Right atrium auricular region (tissue), 2 donors: ENCODE results near the gene DAG1. TPM values are rescaled to one million over a fixed set of nuclear protein-coding genes. Genes with fewer than 3 reads are reported as not detected.

ENCODE experiments used
- DNase-seq: peaks from one replicate; pipeline ENCODE4 v3.0.0-alpha.2; 2019; ENCODE audit warnings: low spot score
- H3K27ac ChIP-seq, 2 donors: fragments of 200-600 bp; sonication (generic); 1 replicate in 1 of 2; 2 replicates in 1 of 2; pipeline ENCODE4 v1.5.1; 2016 to 2019
- H3K27me3 ChIP-seq, 2 donors: fragments of 200-600 bp; sonication (generic); one replicate each; pipeline versions ENCODE4 v1.5.1 to v1.6.0; 2017 to 2019
- H3K36me3 ChIP-seq: fragments of 200-600 bp; sonication (generic); one replicate; pipeline ENCODE4 v1.5.1; 2016
- H3K4me1 ChIP-seq, 2 donors: fragments of 200-600 bp; sonication (generic); one replicate each; pipeline versions ENCODE4 v1.5.1 to v1.6.0; 2017 to 2019
- H3K4me3 ChIP-seq, 2 donors: fragments of 200-600 bp; sonication (generic); 1 replicate in 1 of 2; 2 replicates in 1 of 2; pipeline ENCODE4 v1.5.1; 2017 to 2019; ENCODE audit warnings: mild to moderate bottlenecking in 1 of 2, moderate library complexity in 1 of 2
- H3K9me3 ChIP-seq, 2 donors: fragments of 200-600 bp; sonication (generic); one replicate each; pipeline ENCODE4 v1.5.1; 2019
- CTCF ChIP-seq, 2 donors: fragments of 200-600 bp; sonication (generic); IDR thresholded peaks; one replicate each; pipeline ENCODE4 v1.5.1; 2019; ENCODE audit warnings: antibody characterized with exemption in 2 of 2
- total RNA-seq, 2 donors: library from RNA; depleted of rRNA; stranded (reverse); fragments of >200 nt; gene quantifications; one replicate each; pipeline ENCODE4 v1.1.0, GENCODE V29; 2016

Gene DAG1
- total RNA-seq, 2 donors from 2014 or later, result 115 to 174 TPM

- H3K4me3 ChIP-seq, result peak overlapping the region; percentile 69 to 72
- peak overlapping the region; percentile 92 to 95 for H3K27ac ChIP-seq
- H3K27me3 ChIP-seq, result no peaks in the 10 kb centered on the region
- peaks cover 22% of the 10 kb centered on the region for H3K36me3 ChIP-seq
- TF ChIP-seq CTCF (IDR thresholded peaks at IDR 0.05), result no peak
- no peaks in the 10 kb centered on the region for H3K9me3 ChIP-seq
- peaks cover 0 to 14% of the 10 kb centered on the region in 2 donors for H3K4me1 ChIP-seq
- DNase-seq, result no peak
Observed at GRCh38 chr3:49428752-49429080, 41.4 kb upstream of the DAG1 start.

GRCh38 chr3:49434731-49435130 is 35.3 kb upstream of the DAG1 start:
- DNase-seq, result no peak
- Histone ChIP-seq H3K27me3 (no peaks in the 10 kb centered on the region), H3K9me3 (no peaks in the 10 kb centered on the region), H3K36me3 (no peaks in the 10 kb centered on the region), H3K4me1 (peaks cover 0 to 4% of the 10 kb centered on the region in 2 donors), H3K27ac (no peak overlapping the region), H3K4me3 (no peak overlapping the region)
- TF ChIP-seq CTCF (IDR thresholded peaks at IDR 0.05), result no peak

- no peaks in the 10 kb centered on the region for H3K27me3 ChIP-seq
- no peak for TF ChIP-seq CTCF (IDR thresholded peaks at IDR 0.05)
- no peaks in the 10 kb centered on the region for H3K9me3 ChIP-seq
- no peak overlapping the region for H3K27ac ChIP-seq
- H3K4me3 ChIP-seq, result no peak overlapping the region
- H3K4me1 ChIP-seq, result peaks cover 0 to 11% of the 10 kb centered on the region in 2 donors
- H3K36me3 ChIP-seq, result no peaks in the 10 kb centered on the region
- DNase-seq, result no peak
Observed at GRCh38 chr3:49445391-49445790, 24.7 kb upstream of the DAG1 start.

GRCh38 chr3:49453621-49454020 is 16.4 kb upstream of the DAG1 start:
- Histone ChIP-seq H3K27me3 (no peaks in the 10 kb centered on the region), H3K4me3 (no peak overlapping the region), H3K36me3 (no peaks in the 10 kb centered on the region), H3K27ac (no peak overlapping the region), H3K4me1 (peaks cover 0 to 15% of the 10 kb centered on the region in 2 donors), H3K9me3 (no peaks in the 10 kb centered on the region)
- no peak for TF ChIP-seq CTCF (IDR thresholded peaks at IDR 0.05)
- DNase-seq, result no peak

- TF ChIP-seq CTCF (IDR thresholded peaks at IDR 0.05), result peak in 1 of 2 donors; percentile 65
- Histone ChIP-seq H3K4me1 (peaks cover 0 to 15% of the 10 kb centered on the region in 2 donors), H3K27ac (no peak overlapping the region), H3K4me3 (no peak overlapping the region), H3K9me3 (no peaks in the 10 kb centered on the region), H3K36me3 (no peaks in the 10 kb centered on the region), H3K27me3 (no peaks in the 10 kb centered on the region)
- no peak for DNase-seq
Observed at GRCh38 chr3:49454458-49454857, 15.6 kb upstream of the DAG1 start.

- no peak for DNase-seq
- Histone ChIP-seq H3K27ac (peak overlapping the region in 1 of 2 donors; percentile 21), H3K4me3 (no peak overlapping the region), H3K4me1 (peaks cover 0 to 15% of the 10 kb centered on the region in 2 donors), H3K9me3 (no peaks in the 10 kb centered on the region), H3K36me3 (no peaks in the 10 kb centered on the region), H3K27me3 (no peaks in the 10 kb centered on the region)
- no peak for TF ChIP-seq CTCF (IDR thresholded peaks at IDR 0.05)
Observed at GRCh38 chr3:49454898-49455681, 15.0 kb upstream of the DAG1 start.
